T-helper 1 cell (primary cell): ENCODE measurements around the gene RORC.
"Not testable (repeated sequence)": the region's sequence is repeated elsewhere in the genome, so short reads cannot be mapped to it uniquely, and the experiment has no call there.

Experiments used
- DNase-seq, 5 donors: peaks; one replicate each; pipeline ENCODE4 v3.0.0-alpha.2; 2012 to 2020

RORC gene

GRCh38 chr1:151774256-151774922 lies 57.2 kb downstream of the RORC start:
- DNase-seq: no peak

- DNase-seq: no peak
Measured at GRCh38 chr1:151773702-151774101, 57.9 kb downstream of the RORC start.

- not testable (repeated sequence) for DNase-seq
Measured at GRCh38 chr1:151769270-151769669, 62.3 kb downstream of the RORC start.

- not testable (repeated sequence) for DNase-seq
Measured at GRCh38 chr1:151768351-151769066, 63.1 kb downstream of the RORC start.

- DNase-seq: no peak
Measured at GRCh38 chr1:151763990-151764389, 67.6 kb downstream of the RORC start.

- DNase-seq: peak; percentile 58 to 88 (median 76)
Measured at GRCh38 chr1:151762941-151763921, 68.4 kb downstream of the RORC start, which contains the start of gene MRPL9. Gene MRPL9 (minus strand): TSS chr1:151763496. CDS start chr1:151763479, 17 bp downstream.

- DNase-seq: no peak
Measured at GRCh38 chr1:151760597-151761385, 70.8 kb downstream of the RORC start.

- no peak for DNase-seq
Measured at GRCh38 chr1:151759241-151759640, 72.4 kb downstream of the RORC start.

- peak in 1 of 5 donors; percentile 12 for DNase-seq
Measured at GRCh38 chr1:151756291-151756690, 75.3 kb downstream of the RORC start.
